IPS-20b (cell line): ENCODE data around the gene KLHDC10.
"Not testable (repeated sequence)": the region's sequence is repeated elsewhere in the genome, so short reads cannot be mapped to it uniquely, and the experiment has no call there.

Experiments
- H3K27ac ChIP-seq: one replicate; pipeline ENCODE4 v1.5.1; 2013; ENCODE audit warnings: low read length
- H3K27me3 ChIP-seq: 2 replicates; pipeline ENCODE4 v1.6.1; 2013; ENCODE audit warnings: mild to moderate bottlenecking, low read length, inconsistent platforms; ENCODE audit not compliant: insufficient read depth
- H3K36me3 ChIP-seq: 2 replicates; pipeline ENCODE4 v1.6.1; 2013; ENCODE audit warnings: low read depth, mild to moderate bottlenecking, inconsistent platforms, low read length, moderate library complexity; ENCODE audit not compliant: insufficient read depth
- H3K4me1 ChIP-seq: 2 replicates; pipeline ENCODE4 v1.6.1; 2013; ENCODE audit warnings: mild to moderate bottlenecking, control low read depth, inconsistent platforms, low read length, moderate library complexity; ENCODE audit not compliant: insufficient read depth
- H3K4me3 ChIP-seq: 2 replicates; pipeline ENCODE4 v1.5.1; 2013; ENCODE audit warnings: mild to moderate bottlenecking, low read length, inconsistent platforms
- H3K9ac ChIP-seq: 2 replicates; pipeline ENCODE4 v1.6.1; 2013; ENCODE audit warnings: low read depth, mild to moderate bottlenecking, inconsistent platforms, low read length, moderate library complexity
- H3K9me3 ChIP-seq: 2 replicates; pipeline ENCODE4 v1.6.1; 2013; ENCODE audit warnings: mild to moderate bottlenecking, low read depth, low read length, inconsistent platforms; ENCODE audit not compliant: insufficient read depth

Gene KLHDC10

GRCh38 chr7:130084037-130084875, 13.9 kb downstream of the KLHDC10 start:
- H3K4me3 ChIP-seq, result no peak overlapping the region
- H3K36me3 ChIP-seq, result no peaks in the 10 kb centered on the region
- H3K4me1 ChIP-seq, result no peaks in the 10 kb centered on the region
- no peak overlapping the region for H3K27ac ChIP-seq
- no peak overlapping the region for H3K9ac ChIP-seq
- no peaks in the 10 kb centered on the region for H3K9me3 ChIP-seq
- no peaks in the 10 kb centered on the region for H3K27me3 ChIP-seq

GRCh38 chr7:130085235-130085634, 14.9 kb downstream of the KLHDC10 start:
- H3K4me3 ChIP-seq, H3K36me3 ChIP-seq, H3K27ac ChIP-seq, H3K27me3 ChIP-seq, H3K9me3 ChIP-seq, H3K9ac ChIP-seq, H3K4me1 ChIP-seq: not testable (repeated sequence)

DNA sequence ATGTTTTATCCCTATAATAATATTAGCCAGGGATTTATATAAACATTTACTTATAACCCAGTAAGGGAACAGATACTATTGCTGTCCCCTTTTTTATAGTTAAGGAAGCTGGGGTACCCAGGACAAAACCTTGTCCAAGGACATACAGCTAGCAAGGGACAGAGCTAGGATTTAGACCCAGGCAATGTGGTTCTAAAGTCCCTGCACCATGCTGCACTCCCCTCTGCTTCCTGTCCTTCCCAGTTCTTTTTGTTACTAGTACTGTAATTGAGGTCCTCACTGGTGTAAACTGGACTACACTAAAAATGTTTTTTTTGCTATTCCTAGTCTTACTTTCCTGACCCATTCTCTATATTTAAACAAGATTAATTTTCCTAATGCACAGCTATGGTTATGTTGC, 16.6 kb downstream of the KLHDC10 start:
- Histone ChIP-seq H3K9me3 (no peaks in the 10 kb centered on the region), H3K36me3 (no peaks in the 10 kb centered on the region), H3K9ac (no peak overlapping the region), H3K27ac (no peak overlapping the region), H3K4me3 (no peak overlapping the region), H3K4me1 (no peaks in the 10 kb centered on the region), H3K27me3 (no peaks in the 10 kb centered on the region)

DNA sequence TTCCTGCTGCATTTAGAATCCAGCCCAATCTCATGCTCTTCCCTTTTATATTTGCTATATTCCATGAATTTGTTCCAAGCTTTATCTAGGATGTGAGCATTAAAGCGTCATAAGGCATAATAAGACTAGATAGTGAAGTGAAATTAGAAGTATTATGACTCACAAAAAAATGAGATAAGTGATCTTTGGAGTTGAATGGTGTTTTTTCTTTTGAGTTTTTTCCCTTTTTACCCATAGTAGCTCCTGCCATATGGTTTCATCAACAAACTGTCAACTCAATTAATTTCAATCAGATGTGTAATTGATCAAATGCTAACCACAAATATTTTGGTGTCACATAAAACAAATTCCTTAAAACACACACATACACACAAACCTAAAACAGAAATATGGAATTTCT, 17.0 kb downstream of the KLHDC10 start:
- no peaks in the 10 kb centered on the region for H3K9me3 ChIP-seq
- no peaks in the 10 kb centered on the region for H3K27me3 ChIP-seq
- H3K4me1 ChIP-seq, result no peaks in the 10 kb centered on the region
- H3K27ac ChIP-seq, result no peak overlapping the region
- no peak overlapping the region for H3K4me3 ChIP-seq
- no peak overlapping the region for H3K9ac ChIP-seq
- H3K36me3 ChIP-seq, result no peaks in the 10 kb centered on the region

GRCh38 chr7:130090745-130091532, 20.6 kb downstream of the KLHDC10 start:
- H3K9ac ChIP-seq, result no peak overlapping the region
- H3K9me3 ChIP-seq, result no peaks in the 10 kb centered on the region
- no peak overlapping the region for H3K4me3 ChIP-seq
- H3K27me3 ChIP-seq, result no peaks in the 10 kb centered on the region
- no peak overlapping the region for H3K27ac ChIP-seq
- no peaks in the 10 kb centered on the region for H3K36me3 ChIP-seq
- H3K4me1 ChIP-seq, result no peaks in the 10 kb centered on the region

GRCh38 chr7:130091999-130092398, 21.7 kb downstream of the KLHDC10 start:
- Histone ChIP-seq H3K9me3 (no peaks in the 10 kb centered on the region), H3K9ac (no peak overlapping the region), H3K36me3 (no peaks in the 10 kb centered on the region), H3K27ac (no peak overlapping the region), H3K4me1 (no peaks in the 10 kb centered on the region), H3K4me3 (no peak overlapping the region), H3K27me3 (no peaks in the 10 kb centered on the region)

GRCh38 chr7:130092598-130092997, 22.3 kb downstream of the KLHDC10 start:
- Histone ChIP-seq H3K4me3 (no peak overlapping the region), H3K27ac (no peak overlapping the region), H3K36me3 (no peaks in the 10 kb centered on the region), H3K4me1 (no peaks in the 10 kb centered on the region), H3K9me3 (no peaks in the 10 kb centered on the region), H3K9ac (no peak overlapping the region), H3K27me3 (no peaks in the 10 kb centered on the region)

GRCh38 chr7:130095812-130096211, 25.5 kb downstream of the KLHDC10 start:
- no peaks in the 10 kb centered on the region for H3K36me3 ChIP-seq
- H3K4me1 ChIP-seq, result no peaks in the 10 kb centered on the region
- H3K27ac ChIP-seq, result no peak overlapping the region

DNA sequence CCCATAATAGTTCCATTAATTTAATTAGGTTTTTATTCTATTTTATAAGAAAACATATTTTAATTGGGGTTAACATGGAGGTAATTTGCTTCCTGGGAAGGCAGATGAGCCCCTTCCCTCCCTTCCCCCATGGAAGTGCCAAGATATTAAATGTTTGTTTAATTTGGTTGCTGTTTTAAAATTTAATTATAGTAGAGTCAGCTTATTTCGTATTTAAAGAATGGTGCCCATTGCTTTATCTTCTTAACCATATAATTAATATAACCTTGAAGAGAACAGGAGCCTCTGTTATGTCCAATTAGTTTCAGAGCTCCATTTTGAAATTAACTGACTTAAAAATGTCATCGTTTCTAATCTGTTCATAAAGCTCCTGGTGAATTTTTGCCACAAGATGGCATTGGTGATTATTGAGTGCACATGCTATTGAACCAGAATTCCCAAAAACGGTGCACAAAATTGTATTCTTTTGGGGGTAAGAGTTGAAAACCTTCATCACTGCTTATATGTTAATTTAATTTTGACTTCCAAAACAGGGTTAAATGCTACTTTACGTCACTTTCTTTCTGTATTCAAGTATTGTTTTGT, 26.0 kb downstream of the KLHDC10 start:
- H3K36me3 ChIP-seq, result no peaks in the 10 kb centered on the region
- H3K27ac ChIP-seq, result no peak overlapping the region
- H3K9me3 ChIP-seq, result no peaks in the 10 kb centered on the region
- no peaks in the 10 kb centered on the region for H3K27me3 ChIP-seq
- no peaks in the 10 kb centered on the region for H3K4me1 ChIP-seq
- H3K9ac ChIP-seq, result no peak overlapping the region
- H3K4me3 ChIP-seq, result no peak overlapping the region

More at GRCh38 chr7:130095812-130096211, 25.5 kb downstream of the KLHDC10 start:
- no peaks in the 10 kb centered on the region for H3K9me3 ChIP-seq
- no peak overlapping the region for H3K9ac ChIP-seq
- no peak overlapping the region for H3K4me3 ChIP-seq
- H3K27me3 ChIP-seq, result no peaks in the 10 kb centered on the region

- Histone ChIP-seq H3K4me1 (no peaks in the 10 kb centered on the region), H3K27me3 (no peaks in the 10 kb centered on the region), H3K9me3 (no peaks in the 10 kb centered on the region), H3K4me3 (no peak overlapping the region), H3K9ac (no peak overlapping the region), H3K27ac (no peak overlapping the region), H3K36me3 (no peaks in the 10 kb centered on the region)
These were observed 29.0 kb downstream of the KLHDC10 start for GRCh38 chr7:130099331-130099730.

DNA sequence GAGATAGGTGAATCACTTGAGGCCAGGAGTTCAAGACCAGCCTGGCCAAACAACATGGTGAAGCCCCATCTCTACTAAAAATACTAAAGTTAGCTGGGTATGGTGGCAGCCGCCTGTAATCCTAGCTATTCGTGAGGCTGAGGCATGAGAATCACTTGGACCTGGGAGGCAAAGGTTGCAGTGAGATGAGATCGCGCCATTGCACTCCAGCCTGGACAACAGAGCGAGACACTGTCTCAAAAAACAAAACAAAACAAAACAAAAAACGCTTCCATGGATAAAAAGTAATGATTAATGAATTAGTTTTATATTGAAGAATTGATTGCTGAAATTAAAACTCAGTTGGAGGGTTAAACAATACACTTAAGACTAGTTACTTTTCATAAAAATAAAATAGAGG, 32.3 kb downstream of the KLHDC10 start:
- H3K9ac ChIP-seq, result no peak overlapping the region
- no peaks in the 10 kb centered on the region for H3K36me3 ChIP-seq
- no peaks in the 10 kb centered on the region for H3K4me1 ChIP-seq
- H3K4me3 ChIP-seq, result no peak overlapping the region
- no peak overlapping the region for H3K27ac ChIP-seq
- no peaks in the 10 kb centered on the region for H3K27me3 ChIP-seq
- no peaks in the 10 kb centered on the region for H3K9me3 ChIP-seq
